22Rv1 (cell line): Measurements from ENCODE around the gene ATXN1.

Experiments used
- H3K27ac ChIP-seq: fragments of 450-650 bp; 2 replicates; pipeline ENCODE4 v1.5.1; 2017
- ZFX ChIP-seq: fragments of 450-650 bp; IDR thresholded peaks from 2 replicates; pipeline ENCODE4 v1.6.1; 2017; ENCODE audit warnings: antibody characterized with exemption, borderline replicate concordance
- TF ChIP-seq, protein P1 (sequence below): fragments of 450-650 bp; IDR thresholded peaks from 2 replicates; pipeline ENCODE4 v1.5.1; 2017; ENCODE audit warnings: mild to moderate bottlenecking

ATXN1 gene

DNA sequence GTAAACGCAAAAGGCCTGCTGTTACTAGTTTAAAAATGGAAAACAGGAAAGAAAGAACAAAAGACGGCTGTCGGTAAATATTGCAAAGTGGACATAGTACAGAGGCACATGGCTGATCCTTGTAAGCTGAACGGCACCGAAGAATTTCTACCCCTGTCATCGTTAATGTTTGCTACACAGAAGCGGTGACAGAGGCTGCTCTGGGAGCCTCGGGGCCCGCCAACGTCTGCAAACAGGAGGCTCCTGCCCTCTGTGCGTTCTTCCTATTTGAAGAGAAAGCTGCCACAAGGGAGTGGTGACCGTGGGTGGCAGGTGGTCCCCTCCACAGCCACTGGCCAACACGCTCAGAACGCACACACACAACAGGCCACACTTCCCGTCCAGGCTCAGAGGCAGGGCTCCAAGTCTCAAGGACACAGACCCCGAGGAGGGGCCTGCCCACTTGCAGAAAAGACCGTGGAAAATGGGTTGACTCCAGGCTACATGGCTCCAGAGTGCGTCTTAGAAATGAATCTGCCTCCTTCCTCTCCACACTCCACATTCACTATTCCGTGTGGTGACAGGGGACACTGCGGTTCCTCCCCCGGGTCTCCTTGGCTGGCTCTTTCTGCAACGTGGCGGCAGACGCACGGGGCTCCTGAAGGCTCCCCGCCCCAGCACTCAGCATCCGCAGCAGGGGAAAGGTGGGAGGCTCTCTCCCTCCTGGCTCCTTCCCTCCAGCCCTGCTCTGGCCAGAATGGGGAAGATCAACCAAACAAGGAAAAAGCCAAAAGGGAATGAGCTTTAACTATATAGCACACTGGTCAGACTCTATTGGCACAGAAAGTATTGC, 458.3 kb downstream of the ATXN1 start:
- TF ChIP-seq ZFX = no peak
- TF ChIP-seq, protein P1, sequence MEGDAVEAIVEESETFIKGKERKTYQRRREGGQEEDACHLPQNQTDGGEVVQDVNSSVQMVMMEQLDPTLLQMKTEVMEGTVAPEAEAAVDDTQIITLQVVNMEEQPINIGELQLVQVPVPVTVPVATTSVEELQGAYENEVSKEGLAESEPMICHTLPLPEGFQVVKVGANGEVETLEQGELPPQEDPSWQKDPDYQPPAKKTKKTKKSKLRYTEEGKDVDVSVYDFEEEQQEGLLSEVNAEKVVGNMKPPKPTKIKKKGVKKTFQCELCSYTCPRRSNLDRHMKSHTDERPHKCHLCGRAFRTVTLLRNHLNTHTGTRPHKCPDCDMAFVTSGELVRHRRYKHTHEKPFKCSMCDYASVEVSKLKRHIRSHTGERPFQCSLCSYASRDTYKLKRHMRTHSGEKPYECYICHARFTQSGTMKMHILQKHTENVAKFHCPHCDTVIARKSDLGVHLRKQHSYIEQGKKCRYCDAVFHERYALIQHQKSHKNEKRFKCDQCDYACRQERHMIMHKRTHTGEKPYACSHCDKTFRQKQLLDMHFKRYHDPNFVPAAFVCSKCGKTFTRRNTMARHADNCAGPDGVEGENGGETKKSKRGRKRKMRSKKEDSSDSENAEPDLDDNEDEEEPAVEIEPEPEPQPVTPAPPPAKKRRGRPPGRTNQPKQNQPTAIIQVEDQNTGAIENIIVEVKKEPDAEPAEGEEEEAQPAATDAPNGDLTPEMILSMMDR = no peak
- H3K27ac ChIP-seq = no peak overlapping the region

DNA sequence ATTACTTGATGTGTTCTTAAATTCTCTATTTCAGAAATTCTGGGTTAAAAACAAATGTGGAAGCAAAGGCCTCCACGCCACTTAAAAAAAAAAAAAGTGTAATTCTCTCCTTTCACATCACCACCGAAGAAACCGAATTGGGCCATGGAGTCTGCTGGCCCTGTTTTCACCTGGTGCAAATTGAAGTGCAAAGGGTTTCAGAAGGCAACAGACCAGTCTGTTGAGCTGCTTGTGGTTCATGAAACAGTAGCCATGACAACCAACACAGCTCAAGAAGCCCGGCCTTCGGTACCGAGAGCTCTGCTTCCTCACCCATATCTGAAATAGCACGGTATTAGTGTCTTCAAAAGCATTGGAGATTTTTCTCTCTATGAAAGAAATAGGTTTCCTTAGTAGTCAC, 459.7 kb downstream of the ATXN1 start:
- H3K27ac ChIP-seq = no peak overlapping the region
- no peak for TF ChIP-seq ZFX
- TF ChIP-seq, protein P1 = no peak

DNA sequence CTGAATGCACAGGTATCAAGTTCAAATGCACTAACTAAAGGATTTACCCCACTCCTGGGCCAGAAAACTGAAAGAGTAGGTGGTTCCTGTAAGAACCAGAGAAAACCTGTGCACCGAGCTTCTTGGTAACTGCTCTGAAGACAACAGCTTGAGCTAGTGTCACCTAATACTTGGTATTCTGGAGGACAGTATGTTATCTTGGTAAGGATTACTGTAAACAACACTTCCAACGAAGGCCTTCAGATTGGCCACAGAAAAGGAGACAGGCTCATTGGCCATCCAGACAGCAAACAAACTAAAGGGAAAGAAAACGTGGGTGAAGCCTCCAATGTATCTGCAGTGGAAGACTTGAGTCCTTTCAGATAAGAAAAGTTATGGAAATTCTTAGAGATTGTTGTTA, 461.4 kb downstream of the ATXN1 start:
- no peak overlapping the region for H3K27ac ChIP-seq
- no peak for TF ChIP-seq ZFX
- TF ChIP-seq, protein P1 = no peak

DNA sequence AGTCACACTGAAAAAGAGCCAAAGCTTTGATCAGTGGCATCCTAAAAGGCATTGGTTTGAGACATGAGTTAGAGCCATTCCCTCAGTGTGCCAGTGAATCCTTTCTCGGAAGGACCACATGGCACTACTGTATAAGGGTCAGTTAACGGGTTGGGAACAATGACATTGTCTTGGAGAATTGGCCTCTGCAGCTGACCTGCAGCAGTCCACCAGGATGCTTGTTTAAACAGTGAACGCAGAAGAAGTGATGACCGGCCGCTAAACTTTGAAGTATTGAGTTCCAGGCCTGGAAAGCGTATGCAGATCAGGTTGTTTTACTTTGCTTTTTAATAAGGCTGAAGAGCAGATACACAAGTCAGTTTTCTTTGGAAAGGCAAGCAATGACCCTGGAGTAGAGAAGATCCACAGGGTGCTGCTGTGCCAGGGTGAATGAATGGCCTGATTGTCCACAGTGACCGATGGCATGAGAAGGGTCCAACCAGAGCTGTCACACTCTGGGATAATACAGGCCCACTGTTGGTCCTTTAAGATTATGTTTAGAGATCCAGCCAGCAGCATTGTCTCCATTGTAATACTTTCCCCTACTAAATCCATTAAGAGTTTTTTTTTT, 465.1 kb downstream of the ATXN1 start:
- no peak overlapping the region for H3K27ac ChIP-seq
- TF ChIP-seq, protein P1 = no peak
- no peak for TF ChIP-seq ZFX

DNA sequence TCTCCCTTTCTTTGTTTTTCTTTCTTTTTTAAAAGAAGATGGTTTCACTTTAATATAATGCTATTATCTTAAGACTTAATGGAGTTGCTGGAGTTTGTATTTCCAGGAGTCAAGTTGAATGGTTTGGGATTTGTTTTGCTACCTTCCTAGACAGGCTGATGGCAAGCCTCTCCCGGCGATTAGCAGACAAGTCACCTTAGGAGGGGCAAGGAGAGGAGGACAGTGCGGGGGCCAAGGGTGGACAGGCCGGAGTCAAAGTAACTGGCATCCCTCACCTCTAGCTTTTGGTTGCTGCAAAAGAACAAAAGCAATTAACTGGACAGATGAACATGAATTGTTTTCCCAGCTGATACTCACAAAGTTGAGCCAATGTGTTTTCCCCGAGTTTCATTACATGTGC, 465.8 kb downstream of the ATXN1 start:
- no peak for TF ChIP-seq ZFX
- TF ChIP-seq, protein P1 = no peak
- H3K27ac ChIP-seq = no peak overlapping the region

DNA sequence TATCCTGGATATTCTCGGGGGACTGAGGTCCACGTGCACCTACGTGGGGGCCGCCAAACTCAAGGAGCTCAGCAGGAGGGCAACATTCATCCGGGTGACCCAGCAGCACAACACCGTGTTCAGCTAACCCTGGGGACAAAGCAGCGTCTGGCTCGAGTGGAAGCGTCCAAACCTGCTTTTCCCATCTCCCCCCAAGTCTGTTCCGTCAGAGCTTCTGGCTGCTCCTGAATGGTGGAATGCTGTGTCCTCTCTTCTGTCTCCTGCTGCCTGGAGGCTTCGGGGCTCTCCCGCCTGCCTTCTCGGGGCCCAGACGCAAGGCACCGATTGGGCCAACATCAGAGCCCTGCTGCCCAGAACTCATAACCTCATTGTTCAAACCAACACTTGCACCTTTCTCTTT, 466.2 kb downstream of the ATXN1 start:
- no peak for TF ChIP-seq ZFX
- TF ChIP-seq, protein P1 = no peak
- H3K27ac ChIP-seq = no peak overlapping the region

DNA sequence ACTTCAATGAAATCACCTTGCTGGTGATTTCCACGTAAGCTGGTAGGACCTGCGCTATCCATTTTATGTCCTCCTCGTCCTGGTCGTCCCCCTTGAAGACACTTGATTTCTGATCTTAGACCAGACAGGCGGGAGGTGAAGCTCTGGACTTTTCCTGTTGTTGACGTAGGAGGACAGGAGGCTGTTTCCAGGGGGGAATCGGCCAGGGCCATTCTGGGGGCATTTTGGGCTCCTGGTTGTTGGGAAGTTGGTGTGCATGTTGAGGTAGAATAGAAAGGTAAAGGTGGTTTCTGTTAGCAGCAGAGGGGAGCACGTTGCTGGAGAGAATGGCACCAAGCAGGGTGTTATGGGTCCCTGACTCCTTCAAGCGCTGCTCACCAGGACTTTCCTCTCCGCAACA, 466.9 kb downstream of the ATXN1 start:
- TF ChIP-seq, protein P1 = no peak
- no peak for TF ChIP-seq ZFX
- H3K27ac ChIP-seq = no peak overlapping the region
